BLaER1 treated with 17β-estradiol and CSF1 and Interleukin-3, amounts not matched to agents 10 nM and 100 nM (cell line): ENCODE data around the gene ELP5.

ENCODE experiments used
- H3K27ac ChIP-seq, 11 experiments: shearing (Covaris generic); formaldehyde crosslinking; 2 replicates each; pipeline ENCODE4 v1.8.1; 2022
- H3K27me3 ChIP-seq, 11 experiments: shearing (Covaris generic); formaldehyde crosslinking; 2 replicates each; pipeline ENCODE4 v1.8.1; 2022
- H3K36me3 ChIP-seq, 11 experiments: shearing (Covaris generic); formaldehyde crosslinking; 2 replicates each; pipeline ENCODE4 v1.8.1; 2022
- H3K4me1 ChIP-seq, 10 experiments: shearing (Covaris generic); formaldehyde crosslinking; 2 replicates each; pipeline ENCODE4 v1.8.1; 2022
- H3K4me2 ChIP-seq, 11 experiments: shearing (Covaris generic); formaldehyde crosslinking; 2 replicates each; pipeline ENCODE4 v1.8.1; 2022
- H3K4me3 ChIP-seq, 10 experiments: shearing (Covaris generic); formaldehyde crosslinking; 2 replicates each; pipeline ENCODE4 v1.8.1; 2022
- H3K9ac ChIP-seq, 11 experiments: shearing (Covaris generic); formaldehyde crosslinking; 2 replicates each; pipeline ENCODE4 v1.8.1; 2022
- H3K9me3 ChIP-seq, 11 experiments: shearing (Covaris generic); formaldehyde crosslinking; replicated peaks in 1 of 11; 2 replicates each; pipeline ENCODE4 v1.8.1; 2022
- H4K20me1 ChIP-seq, 11 experiments: shearing (Covaris generic); formaldehyde crosslinking; 2 replicates each; pipeline ENCODE4 v1.8.1; 2022
- Cebpa-rat ChIP-seq, 11 experiments: shearing (Covaris generic); IDR thresholded peaks; 2 replicates each; pipeline ENCODE4 v1.8.1; 2022

The ELP5 gene

DNA sequence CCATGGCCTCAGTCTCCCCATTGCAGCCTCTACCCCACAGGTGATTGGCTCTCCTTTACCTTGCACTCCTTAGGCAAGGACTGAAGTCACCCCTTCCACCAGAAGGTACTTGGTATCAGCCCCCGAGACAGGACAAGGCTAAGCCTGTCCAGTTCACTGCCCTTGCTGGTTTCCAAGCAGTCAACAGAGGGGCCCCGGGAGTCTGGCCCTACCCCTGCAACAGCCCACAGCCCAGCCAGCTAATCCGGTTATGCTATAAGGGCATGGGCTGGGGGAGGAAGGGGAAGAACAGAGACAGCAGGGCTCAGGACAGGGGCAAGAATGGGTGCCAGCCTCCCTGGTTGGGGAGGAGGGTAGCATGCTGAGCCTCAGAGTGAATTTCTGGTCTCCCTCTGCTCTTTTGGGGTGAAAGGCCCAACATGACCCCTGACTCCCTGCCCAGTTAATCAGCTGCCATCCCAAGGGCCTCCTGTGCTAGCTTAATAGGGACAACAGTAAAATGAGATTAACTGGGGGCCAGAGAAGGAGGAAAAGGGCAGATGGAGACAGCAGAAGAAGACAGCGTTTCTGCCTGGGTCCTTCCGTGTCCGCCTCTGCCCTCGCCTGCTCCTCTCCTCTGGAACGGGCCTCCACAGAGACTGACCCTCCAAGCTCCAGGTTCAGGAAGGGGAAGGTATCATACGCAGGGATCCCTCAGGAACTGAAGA is 43.1 kb upstream of the ELP5 start:
- peaks cover under 1 to 30% (median 3%) of the 10 kb centered on the region in 11 experiments; a peak in 20 of 22 replicates for H3K36me3 ChIP-seq
- no peak for TF ChIP-seq Cebpa-rat (IDR thresholded peaks at IDR 0.05)
- peaks cover 17 to 96% (median 80%) of the 10 kb centered on the region in 11 experiments; a peak in 19 of 22 replicates for H4K20me1 ChIP-seq
- peak overlapping the region in 5 of 11 experiments; percentile 25 to 56 (median 32); a peak in 5 of 22 replicates for H3K9ac ChIP-seq
- H3K4me1 ChIP-seq = peaks cover 48 to 86% (median 73%) of the 10 kb centered on the region in 10 experiments
- no peak overlapping the region for H3K4me3 ChIP-seq
- H3K27me3 ChIP-seq = no peaks in the 10 kb centered on the region
- peak overlapping the region in 1 of 11 experiments; percentile 18; a peak in 2 of 22 replicates for H3K27ac ChIP-seq
- H3K9me3 ChIP-seq = no peaks in the 10 kb centered on the region
- H3K4me2 ChIP-seq = peak overlapping the region in 3 of 11 experiments; percentile 5 to 38 (median 14); a peak in 2 of 22 replicates

DNA sequence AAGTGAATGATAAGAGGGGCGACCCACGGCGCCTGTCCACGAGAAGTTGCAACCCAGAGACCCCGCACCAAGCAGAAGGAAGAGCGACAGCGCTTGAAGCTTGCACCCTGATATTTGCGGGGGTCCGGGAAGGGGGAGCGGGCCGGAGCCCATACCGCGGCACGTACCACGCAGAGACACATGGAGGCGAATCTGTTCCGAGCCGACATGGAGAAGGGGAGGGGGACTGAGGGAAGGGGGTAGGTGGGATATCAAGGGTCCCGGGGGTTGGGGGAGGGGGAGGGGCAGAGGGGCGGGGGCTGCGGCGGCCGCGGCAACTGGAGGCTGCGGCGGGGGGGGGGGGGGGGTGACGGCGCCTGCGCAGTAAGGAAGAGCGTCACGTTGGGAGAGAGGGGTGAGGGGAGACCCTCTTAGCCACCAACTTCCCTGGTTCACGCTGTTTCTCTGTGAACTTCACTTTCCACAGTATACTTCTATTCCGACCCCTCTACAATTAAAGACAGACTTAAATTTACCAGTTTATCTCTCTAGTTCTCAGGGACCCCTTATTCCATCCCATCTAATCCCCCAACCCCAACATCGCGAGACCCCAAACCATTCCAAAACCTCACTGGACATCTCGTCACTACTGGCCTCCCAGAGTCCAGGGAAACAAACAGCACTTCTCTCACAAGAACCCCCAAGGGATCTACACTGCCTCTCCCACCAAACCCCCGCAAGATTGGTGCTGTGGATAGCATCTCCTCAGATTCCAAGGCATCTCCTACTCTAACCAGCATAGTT is 40.3 kb upstream of the ELP5 start:
- H3K27ac ChIP-seq = peak overlapping the region in 2 of 11 experiments; percentile 25 to 45; a peak in 2 of 22 replicates
- peaks cover 0 to 25% (median 0%) of the 10 kb centered on the region in 11 experiments; a peak in 6 of 22 replicates for H3K36me3 ChIP-seq
- peaks cover 44 to 75% (median 65%) of the 10 kb centered on the region in 10 experiments for H3K4me1 ChIP-seq
- H3K9ac ChIP-seq = peak overlapping the region in 7 of 11 experiments; percentile 20 to 46 (median 36); a peak in 9 of 22 replicates
- peak overlapping the region; percentile 21 to 99 (median 63); a peak in 21 of 22 replicates for H3K4me2 ChIP-seq
- H3K9me3 ChIP-seq = no peaks in the 10 kb centered on the region
- H4K20me1 ChIP-seq = peaks cover 20 to 97% (median 71%) of the 10 kb centered on the region in 11 experiments; a peak in 19 of 22 replicates
- H3K27me3 ChIP-seq = no peaks in the 10 kb centered on the region
- TF ChIP-seq Cebpa-rat (IDR thresholded peaks at IDR 0.05) = no peak
- H3K4me3 ChIP-seq = no peak overlapping the region

GRCh38 chr17:7213895-7214299 is 38.1 kb upstream of the ELP5 start:
- H3K9ac ChIP-seq = peak overlapping the region in 10 of 11 experiments; percentile 58 to 79 (median 72); a peak in 21 of 22 replicates
- H4K20me1 ChIP-seq = peaks cover 16 to 76% (median 55%) of the 10 kb centered on the region in 11 experiments; a peak in 19 of 22 replicates
- H3K27ac ChIP-seq = peak overlapping the region; percentile 38 to 87 (median 80); a peak in 21 of 22 replicates
- peaks cover 0 to 16% (median 0%) of the 10 kb centered on the region in 11 experiments; a peak in 6 of 22 replicates for H3K36me3 ChIP-seq
- H3K4me2 ChIP-seq = peak overlapping the region; percentile 79 to 100 (median 99)
- no peaks in the 10 kb centered on the region for H3K27me3 ChIP-seq
- H3K4me1 ChIP-seq = peaks cover 58 to 73% (median 62%) of the 10 kb centered on the region in 10 experiments
- peak in 2 of 11 experiments; percentile 33 to 50; a peak in 3 of 22 replicates for TF ChIP-seq Cebpa-rat (IDR thresholded peaks at IDR 0.05)
- H3K4me3 ChIP-seq = peak overlapping the region; percentile 52 to 82 (median 64)
- no peaks in the 10 kb centered on the region for H3K9me3 ChIP-seq

DNA sequence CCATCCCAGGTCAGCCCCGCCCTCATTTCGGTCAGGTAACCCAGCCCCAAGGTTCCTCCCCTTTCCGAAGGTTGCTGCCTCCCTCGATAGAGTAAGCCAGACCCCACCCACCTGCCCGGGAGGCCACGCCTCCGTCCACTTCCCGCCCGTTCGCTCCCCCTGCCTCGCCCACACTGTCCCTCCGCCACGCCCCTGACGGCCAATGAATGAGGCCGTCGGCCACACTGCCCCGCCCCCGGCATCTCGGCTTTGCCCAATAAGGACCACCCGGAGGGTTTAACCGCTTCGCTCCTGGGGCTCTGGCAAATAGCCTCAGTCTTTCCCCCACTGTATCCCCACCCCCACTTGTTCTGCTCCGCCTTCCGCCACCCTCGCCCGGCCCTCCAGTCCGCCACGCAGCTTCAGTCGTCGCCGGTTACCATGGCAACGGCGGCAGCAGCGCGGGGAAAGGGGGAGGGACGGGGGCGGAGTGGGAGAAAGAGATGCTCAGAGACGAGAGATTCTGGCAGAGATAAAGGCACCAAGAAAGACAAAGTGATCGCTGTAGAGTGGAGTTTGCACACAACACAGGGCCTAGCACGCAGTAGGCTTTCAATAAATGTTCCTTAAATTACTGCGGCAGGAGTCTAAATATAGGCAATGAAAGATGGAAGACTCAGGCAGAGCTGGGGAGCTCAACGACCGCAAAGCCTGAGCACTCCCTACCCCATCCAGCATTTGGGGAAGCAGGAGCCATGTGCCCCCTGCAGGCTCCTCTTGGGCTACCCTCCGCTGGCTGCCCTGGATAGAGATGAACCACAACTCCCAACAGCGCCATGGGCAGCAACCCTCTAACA is 37.5 kb upstream of the ELP5 start:
- Histone ChIP-seq H3K9me3 (no peaks in the 10 kb centered on the region), H3K4me2 (peak overlapping the region; percentile 94 to 100 (median 99)), H3K36me3 (peaks cover 0 to 10% (median 0%) of the 10 kb centered on the region in 11 experiments; a peak in 4 of 22 replicates), H4K20me1 (peaks cover 16 to 69% (median 48%) of the 10 kb centered on the region in 11 experiments; a peak in 19 of 22 replicates), H3K27me3 (no peaks in the 10 kb centered on the region), H3K9ac (peak overlapping the region; percentile 58 to 79 (median 71); a peak in 21 of 22 replicates), H3K4me3 (peak overlapping the region; percentile 53 to 82 (median 64)), H3K4me1 (peaks cover 58 to 73% (median 66%) of the 10 kb centered on the region in 10 experiments), H3K27ac (peak overlapping the region; percentile 38 to 87 (median 80); a peak in 21 of 22 replicates)
- no peak for TF ChIP-seq Cebpa-rat (IDR thresholded peaks at IDR 0.05)

DNA sequence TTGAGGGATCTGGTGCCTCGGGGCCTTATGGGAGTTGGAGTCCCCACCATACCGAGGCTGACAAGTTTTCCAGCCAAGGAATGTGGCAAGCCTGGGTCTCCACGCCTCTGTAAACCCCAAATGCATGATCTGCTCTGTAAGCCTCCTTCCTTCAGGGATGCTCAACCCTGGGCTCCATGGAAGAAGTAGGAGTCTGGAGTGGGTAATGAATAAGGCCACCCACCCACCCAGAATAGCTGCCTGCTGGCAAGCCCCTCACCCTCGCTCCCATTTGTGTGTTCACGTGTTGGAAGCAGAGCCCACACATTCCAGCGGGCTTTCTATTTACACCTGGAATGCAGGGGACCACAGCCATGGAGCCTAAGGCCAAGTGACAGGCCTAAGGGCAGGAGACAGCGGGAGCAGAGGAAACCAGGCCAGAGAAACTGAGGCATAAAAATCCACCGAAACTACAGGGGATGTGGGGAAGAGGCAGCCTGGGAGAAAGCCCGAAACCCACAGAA is 36.8 kb upstream of the ELP5 start:
- H3K27ac ChIP-seq = peak overlapping the region in 9 of 11 experiments; percentile 60 to 87 (median 80); a peak in 19 of 22 replicates
- peaks cover 0 to 7% (median 0%) of the 10 kb centered on the region in 11 experiments; a peak in 3 of 22 replicates for H3K36me3 ChIP-seq
- peak overlapping the region; percentile 53 to 82 (median 64) for H3K4me3 ChIP-seq
- H4K20me1 ChIP-seq = peaks cover 16 to 65% (median 42%) of the 10 kb centered on the region in 11 experiments; a peak in 19 of 22 replicates
- no peak for TF ChIP-seq Cebpa-rat (IDR thresholded peaks at IDR 0.05)
- H3K9me3 ChIP-seq = no peaks in the 10 kb centered on the region
- peak overlapping the region; percentile 94 to 100 (median 99) for H3K4me2 ChIP-seq
- no peaks in the 10 kb centered on the region for H3K27me3 ChIP-seq
- H3K4me1 ChIP-seq = peaks cover 54 to 73% (median 67%) of the 10 kb centered on the region in 10 experiments
- H3K9ac ChIP-seq = peak overlapping the region; percentile 28 to 79 (median 71); a peak in 20 of 22 replicates

DNA sequence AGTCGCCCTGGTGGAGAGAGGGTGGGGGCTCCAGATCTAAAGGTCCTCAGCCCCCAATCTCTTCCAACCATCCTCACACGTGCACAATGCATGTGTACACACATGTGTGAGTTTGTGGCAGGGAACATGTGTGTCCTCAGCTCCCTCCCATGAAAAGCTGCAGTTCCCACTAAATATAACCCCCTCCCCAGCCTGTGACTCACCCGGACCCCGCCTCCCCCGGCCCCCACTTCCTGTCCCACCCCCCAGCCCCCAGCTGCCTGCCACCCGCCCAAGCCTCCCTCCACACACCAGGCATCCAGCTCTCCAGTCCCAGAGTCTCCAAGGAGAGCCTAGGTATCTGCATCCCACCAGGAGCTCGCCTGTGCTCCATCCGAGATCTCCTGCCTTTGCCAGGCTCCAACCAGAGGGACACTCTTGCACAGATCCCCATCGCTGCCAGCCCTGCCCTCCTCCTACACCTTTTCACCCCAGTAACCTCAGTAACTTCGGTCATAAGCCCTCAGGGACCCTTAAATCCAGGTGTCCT is 36.3 kb upstream of the ELP5 start:
- TF ChIP-seq Cebpa-rat (IDR thresholded peaks at IDR 0.05) = no peak
- H3K4me1 ChIP-seq = peaks cover 53 to 78% (median 69%) of the 10 kb centered on the region in 10 experiments

More for the DNA sequence above, 36.3 kb upstream of the ELP5 start:
- peak overlapping the region; percentile 68 to 82 (median 80) for H3K9ac ChIP-seq
- peak overlapping the region in 9 of 11 experiments; percentile 60 to 87 (median 80); a peak in 18 of 22 replicates for H3K27ac ChIP-seq
- peak overlapping the region; percentile 94 to 100 (median 99) for H3K4me2 ChIP-seq
- peak overlapping the region; percentile 57 to 82 (median 70) for H3K4me3 ChIP-seq
- no peaks in the 10 kb centered on the region for H3K27me3 ChIP-seq
- no peaks in the 10 kb centered on the region for H3K9me3 ChIP-seq
- H4K20me1 ChIP-seq = peaks cover 12 to 65% (median 37%) of the 10 kb centered on the region in 11 experiments; a peak in 20 of 22 replicates
- H3K36me3 ChIP-seq = peaks cover 0 to 4% (median 0%) of the 10 kb centered on the region in 11 experiments; a peak in 1 of 22 replicates
